T1000 (cell line): ENCODE results near the gene FBXO3.
A peak's percentile ranks its signal among the peaks of the same experiment; 100 is the strongest.

Experiments used
- DNase-seq: peaks from one replicate; lab custom pipeline; 2025; ENCODE audit warnings: mixed read lengths; lab: John Stamatoyannopoulos, UW

FBXO3 gene

DNA sequence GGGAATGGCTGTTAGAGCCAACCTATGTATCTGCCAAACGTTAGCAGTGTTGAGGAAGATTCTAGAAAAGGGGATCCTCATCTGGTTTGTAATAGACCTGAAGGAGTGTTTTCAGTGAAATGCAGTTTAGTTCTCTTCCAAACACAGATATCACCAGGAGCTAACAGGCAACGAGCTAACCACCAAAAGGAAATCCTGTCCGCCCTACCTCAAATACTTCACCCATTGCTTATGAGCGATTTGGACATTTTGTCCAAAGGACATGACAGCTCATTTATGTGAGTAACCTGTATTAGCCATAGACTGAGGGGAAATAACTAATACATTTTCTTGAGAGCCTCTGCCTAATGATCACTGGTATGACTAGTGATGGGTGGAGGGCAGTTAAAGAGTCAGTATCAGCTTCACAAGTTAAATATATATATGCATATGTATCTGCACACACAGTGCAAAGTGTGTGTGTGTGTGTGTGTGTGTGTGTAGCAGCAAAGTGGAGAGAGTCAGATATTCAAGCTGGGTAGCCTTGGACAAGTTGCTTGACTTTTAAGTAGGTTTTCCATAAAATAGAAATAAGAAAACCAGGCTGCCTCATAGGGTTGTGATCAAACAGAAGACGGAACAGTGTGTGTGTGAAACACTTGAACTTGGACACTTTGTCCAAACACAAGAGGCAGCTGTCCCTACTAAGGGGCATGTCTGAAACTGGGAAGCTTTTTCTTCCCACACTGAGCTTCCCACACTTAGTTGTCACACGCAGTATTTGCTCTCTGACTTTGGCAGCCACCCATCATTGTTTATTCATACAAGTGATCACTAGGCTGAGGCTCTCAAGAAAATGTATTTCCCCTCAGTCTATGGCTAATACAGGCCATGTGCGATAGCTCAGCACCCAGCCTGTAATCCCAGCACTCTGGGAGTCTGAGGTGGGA lies 72.8 kb downstream of the FBXO3 start:
- no peak for DNase-seq

DNA sequence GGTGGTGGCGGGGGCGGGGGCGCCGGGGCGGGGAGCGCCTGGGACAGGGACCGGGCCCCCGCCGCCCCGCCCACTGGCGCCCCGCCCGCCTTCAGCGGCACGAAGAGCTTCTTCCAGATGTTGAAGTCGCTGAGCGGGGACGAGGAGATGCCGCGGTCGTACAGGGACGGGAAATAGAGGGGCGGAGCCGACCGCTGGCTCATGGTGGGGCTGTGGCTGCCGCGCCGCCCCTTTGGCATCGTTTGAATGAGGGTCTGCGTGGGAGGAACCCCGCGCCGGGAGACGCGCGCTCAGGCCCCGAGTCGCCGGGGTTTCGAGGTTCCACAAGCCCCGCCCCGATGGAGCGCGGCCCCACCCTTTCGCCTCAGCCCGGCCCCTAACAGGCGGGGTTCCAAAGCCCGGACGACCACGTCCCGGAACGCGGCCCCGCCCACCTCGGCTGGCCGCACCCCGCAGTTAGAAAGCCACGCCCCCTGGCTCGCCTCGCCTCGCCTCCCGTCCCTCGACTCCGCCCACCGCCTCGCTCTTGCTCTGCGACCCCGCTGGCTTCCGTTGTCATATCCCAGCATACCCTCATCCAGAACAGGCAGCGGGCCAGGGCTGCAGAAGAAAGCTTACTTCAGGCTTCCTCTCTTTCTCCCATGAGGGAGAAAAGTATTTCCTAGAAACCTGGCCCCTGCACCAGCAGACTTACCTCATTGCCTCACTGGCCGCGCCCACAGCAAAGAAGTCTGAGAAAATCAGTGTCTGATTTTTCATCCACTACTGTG lies 73.6 kb downstream of the FBXO3 start, which contains the start of gene C11orf91:
C11orf91 (minus strand) TSS at position 325 of the 770 bp plus-strand sequence; CDS start at position 239, 86 bp downstream.
- DNase-seq = peak; percentile 96

DNA sequence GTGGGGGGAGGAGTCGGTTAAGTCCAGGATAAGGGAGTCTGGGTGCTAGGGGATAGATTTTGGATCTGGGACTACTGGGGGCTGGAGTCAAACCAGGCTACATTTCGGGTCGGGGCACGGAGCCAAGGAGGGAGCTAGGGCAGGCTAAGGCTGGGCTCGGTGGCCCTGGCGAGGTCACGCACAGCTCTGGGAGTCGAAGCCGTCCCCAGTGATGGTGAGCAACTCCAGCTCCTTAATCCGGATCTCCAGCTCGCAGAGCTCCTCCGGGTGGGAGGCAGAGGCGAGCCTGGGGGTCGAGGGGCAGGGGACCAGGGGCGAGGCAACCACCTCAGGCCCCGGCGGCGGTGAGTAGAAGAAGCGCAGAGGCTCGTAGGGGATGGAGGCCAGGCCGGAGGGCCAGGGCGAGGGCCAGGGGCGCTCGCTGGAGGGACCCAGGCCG lies 74.2 kb downstream of the FBXO3 start:
- DNase-seq = no peak

DNA sequence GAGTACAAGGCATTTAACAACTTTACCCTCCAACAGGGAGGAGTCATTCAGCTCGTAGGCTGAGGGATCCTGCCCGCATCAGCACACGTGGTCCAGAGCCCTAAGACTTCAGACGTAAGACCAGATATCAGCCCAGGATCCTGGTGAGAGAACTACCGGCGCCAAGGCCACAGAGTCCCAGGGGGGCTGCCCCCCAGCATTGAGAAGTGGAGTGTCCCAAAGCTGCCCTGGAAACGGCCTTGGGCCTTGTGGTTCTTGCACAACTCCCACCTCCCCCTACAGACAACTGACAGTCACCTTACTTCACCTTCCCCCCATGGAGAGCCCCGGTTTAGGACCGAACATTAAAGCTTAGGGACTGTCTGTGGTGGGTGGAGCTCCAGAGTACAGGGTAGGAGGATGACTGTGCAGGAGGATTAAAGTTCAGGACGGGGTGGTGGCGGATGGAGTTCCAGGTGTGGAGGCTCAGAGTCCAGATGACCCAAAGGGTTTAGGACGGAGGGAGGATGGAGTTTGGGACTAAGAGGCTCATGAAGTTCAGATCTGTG lies 74.7 kb downstream of the FBXO3 start:
- DNase-seq = no peak

DNA sequence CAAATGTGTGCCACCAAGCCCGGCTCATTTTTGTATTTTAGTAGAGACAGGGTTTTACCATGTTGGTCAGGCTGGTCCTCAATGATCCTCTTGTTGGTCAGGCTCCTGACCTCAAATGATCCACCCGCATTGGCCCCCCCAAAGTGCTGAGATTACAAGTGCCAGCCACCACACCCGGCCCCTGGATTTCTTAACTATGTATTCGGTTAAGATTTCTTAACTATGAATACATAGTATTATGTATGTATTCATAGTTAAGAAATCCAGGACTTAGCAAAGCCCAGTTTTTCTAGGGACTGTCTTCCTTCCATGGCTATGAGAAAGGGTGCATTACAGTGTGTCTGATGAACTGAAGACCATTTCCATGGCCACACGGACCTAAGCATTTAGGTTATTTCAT lies 75.4 kb downstream of the FBXO3 start:
- no peak for DNase-seq

DNA sequence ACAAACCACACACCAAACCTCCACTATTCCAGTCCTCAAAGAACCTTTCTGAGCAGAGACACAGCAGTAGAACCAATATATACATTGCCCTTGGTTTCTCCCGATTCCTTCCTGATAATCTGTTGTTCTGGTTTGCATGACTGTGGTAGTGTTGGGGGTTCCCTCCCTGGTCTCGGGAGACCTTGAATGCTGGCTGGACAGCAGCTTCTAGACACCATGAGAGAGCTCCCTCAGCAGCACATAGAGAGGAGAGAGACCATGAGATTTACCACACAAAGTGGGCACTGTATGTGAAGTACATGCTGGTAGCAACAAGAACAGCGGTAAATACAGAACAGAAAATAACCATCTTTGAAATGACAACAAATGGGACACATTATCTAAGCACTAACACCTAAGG lies 76.3 kb downstream of the FBXO3 start:
- DNase-seq = no peak

DNA sequence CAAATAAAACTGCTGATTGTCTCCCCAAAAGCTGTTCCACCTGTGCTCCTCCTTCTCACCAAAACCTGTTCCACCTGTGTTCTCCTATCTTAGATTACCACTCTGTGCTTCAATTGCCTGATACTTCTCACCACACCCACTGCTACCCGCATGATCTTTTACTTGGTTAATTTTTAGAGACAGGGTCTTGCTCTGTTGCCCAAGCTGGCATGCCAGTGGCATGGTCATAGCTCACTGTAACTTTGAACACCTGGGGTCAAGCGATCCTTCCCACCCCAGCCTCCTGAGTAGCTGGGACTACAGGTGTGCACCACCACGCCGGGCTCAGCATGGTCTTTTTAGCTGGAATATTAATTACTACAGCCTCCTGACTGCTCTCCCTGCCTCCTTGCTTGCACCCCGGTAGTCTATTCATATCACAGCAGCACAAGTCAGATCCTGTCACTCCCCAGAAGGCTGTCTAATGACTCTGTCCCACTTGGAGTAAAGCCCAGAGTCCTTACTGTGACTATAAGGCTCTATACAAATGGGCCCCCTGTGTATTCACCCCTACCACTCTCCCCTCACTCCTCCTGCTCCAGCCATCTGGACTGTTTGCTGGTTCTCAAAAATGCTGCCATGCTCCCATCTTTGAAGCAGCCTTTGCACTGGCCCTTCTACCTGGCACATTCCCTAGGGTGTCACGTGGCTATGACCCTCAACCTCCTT lies 77.2 kb downstream of the FBXO3 start:
- no peak for DNase-seq

DNA sequence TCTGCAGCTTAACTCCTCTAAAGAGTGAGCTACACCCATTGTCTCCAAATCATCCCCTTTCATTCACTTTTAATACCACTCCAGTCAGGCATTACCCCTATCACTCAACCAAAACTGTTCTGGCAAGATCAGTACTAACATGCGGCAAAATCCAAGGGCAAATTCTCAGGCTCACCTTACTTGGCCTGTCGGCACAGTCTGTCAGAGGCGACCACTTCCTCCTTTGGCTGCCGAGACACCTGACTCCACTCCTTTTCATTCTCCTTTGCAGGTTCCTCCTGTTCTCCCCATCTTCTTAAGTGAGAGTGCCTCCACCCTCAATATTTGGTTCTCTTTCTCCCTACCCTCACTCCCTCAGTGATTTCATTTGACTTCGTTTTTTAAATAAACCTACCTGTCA lies 77.9 kb downstream of the FBXO3 start:
- no peak for DNase-seq

DNA sequence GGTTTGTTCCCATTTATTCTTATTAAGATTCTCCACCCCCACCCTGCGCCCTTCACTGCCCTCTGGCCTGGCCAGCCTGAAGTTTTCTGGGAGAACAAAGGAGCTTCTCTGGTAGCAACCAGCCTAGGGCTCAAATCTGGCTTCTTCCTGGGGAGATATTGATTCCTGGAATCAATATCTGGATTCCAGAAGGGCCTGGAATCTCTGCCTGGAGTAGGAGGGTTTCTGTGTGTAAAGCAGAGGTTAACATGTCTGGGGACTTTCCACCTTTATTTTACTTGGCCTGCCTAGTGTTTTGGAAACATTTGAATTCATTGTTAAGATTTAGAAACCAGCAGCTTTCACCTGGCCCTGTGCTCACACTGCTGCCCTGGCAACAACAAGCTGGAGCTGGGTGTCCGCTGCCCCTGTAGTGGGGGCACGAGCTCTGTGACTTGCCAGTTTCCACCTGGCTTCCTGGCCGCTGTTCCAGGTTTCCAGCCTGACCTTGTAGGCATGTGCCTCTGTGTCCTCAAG lies 79.2 kb downstream of the FBXO3 start:
- DNase-seq = no peak

DNA sequence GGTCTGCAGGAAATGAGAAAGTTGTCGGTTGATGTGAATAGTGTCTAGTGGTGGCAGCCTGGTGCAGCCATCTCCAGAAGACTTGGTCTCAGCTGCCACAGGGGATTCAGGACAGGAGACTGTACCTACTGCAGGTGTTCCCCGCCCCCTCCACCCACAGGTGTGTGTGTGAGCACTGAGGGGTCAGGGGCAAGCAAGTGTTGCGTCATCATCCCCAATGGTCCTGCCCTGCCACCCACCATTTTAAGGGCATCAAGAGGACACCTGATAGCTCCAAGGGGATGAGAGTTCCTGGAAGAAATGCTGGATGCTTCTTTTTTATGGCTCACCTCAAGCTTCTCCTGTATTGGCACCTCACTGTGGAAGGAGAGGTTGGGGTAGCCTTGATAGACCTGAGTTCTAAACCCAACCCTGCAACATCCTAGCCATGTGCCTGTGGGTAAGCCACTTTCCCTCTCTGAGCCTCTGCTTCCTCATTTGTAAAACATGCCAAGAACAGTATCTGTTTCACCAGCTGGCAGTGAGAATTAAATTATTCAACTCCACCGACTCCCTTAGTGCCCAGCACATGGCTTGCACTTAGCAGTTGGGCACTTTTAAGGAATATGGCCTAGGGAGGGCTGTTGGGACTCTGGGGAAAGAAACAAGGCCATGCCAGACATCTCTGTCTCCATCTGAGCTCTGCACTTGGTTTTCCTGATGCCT lies 79.8 kb downstream of the FBXO3 start:
- DNase-seq = no peak

DNA sequence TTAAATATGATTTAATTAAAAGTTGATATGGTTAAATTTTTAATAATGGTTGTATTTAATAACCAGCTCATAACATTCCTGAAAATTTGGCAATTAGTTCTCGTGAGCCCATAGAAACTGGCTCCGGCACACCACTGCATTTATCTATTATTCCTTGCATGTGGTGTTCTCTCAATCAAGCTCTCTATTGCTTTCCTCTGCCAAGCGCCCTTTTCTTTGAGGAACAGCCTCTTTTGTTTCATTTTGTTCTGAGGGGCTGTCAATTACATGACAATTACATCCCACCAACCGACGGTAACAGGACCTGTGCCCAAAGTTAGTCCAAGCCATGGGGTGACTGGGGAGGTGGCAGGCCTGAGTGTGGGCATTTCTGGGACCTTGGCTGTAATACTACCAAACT lies 81.8 kb downstream of the FBXO3 start:
- DNase-seq = no peak

DNA sequence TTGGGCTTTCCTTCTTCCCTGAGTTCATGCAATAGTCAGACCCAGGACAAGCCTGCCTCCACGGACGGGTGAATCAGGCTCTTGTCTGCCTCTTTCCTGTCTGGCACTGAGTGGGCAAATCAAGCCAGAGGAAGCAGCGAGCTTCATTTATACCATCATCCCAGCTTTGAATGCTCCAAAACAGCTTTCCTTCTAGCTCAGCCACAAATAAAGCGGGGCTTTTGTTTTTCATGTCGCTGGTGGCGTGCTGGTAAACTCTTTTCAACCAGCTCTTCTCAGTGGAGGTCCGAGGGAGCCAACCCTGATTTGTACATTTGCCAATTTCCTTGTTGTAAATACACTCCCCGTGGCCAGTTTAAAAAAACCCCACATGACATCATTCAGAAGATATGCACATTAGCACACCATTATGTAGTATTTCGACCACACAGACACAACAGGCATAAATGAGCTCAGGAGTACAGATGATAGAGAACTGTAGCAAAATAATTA lies 82.3 kb downstream of the FBXO3 start:
- DNase-seq = peak; percentile 57

DNA sequence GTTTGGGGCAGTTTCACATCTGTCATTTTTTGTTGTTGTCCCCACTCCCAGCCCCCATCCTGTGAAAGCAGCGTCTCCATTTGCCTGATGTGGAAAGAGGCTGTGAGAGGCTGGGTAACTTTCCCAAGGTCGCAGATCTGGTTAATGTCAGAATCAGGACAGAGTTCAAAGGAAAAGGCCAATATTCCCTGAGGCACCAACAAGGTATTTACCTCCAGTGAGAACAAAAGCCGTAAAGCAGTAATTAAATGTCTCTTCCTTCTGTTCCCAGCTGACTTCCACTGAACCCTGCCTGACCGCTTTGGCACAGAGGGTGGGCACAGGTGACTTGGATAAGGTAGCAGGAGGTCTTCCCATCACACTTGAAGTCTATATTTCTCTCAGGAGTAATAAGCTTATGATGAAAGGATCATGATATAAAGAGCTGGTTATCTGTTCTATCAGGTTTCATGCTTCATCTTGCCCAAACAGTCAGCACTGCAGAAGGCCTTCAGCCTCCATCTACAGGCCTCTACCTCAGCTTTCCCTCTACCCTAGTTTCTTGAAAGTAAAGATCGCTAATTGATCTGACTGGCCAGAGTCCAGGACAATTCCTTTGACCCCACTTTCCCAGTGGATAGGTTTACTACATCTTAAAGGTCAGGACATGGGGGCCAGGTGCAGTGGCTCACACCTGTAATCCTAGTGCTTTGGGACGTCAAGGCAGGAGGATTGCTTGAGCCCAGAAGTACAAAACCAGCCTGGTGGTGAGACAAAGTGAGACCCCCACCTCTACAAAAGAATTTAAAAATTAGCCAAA lies 83.1 kb downstream of the FBXO3 start:
- DNase-seq = no peak
